Measurements from ENCODE around the gene TK2.

TK2 gene

GRCh38 chr16:66524601-66525164 is 25.2 kb downstream of the TK2 start:
- Histone ChIP-seq H3K27ac (ENCODE audit: low read length) (peak overlapping the region; percentile 92), H3K4me2 (ENCODE audit: low read depth, low read length) (peak overlapping the region; percentile 52), H3K27me3 (replicated peaks; ENCODE audit: insufficient read depth, low read length) (no peaks in the 10 kb centered on the region), H3K9me3 (replicated peaks; ENCODE audit: insufficient read depth, low read length) (no peaks in the 10 kb centered on the region), H3K4me3 (ENCODE audit: low read length) (no peak overlapping the region; the same call in 1 of the 2 replicates), H2AFZ (ENCODE audit: low read length) (no peak overlapping the region), H3K9ac (ENCODE audit: low read length) (peak overlapping the region; percentile 66), H3K9me2 (replicated peaks; ENCODE audit: insufficient read depth, low read length) (no peaks in the 10 kb centered on the region), H3K36me3 (replicated peaks; ENCODE audit: insufficient read depth, low read length) (no peaks in the 10 kb centered on the region), H3K4me1 (ENCODE audit: low read length) (peaks cover 69% of the 10 kb centered on the region), H4K20me1 (ENCODE audit: insufficient read depth, low read length) (no peaks in the 10 kb centered on the region), H3K79me2 (ENCODE audit: low read length) (peaks cover 13% of the 10 kb centered on the region), H3F3A (ENCODE audit: insufficient read depth, low read length) (peaks cover 54% of the 10 kb centered on the region)
- DNase-seq: peak; percentile 90
- TF ChIP-seq EZH2phosphoT487 (IDR thresholded peaks at IDR 0.05; ENCODE audit: low read length): no peak
- TF ChIP-seq EZH2 (optimal IDR thresholded peaks at IDR 0.05; ENCODE audit: low read depth, low read length): no peak
- TF ChIP-seq, protein P1, sequence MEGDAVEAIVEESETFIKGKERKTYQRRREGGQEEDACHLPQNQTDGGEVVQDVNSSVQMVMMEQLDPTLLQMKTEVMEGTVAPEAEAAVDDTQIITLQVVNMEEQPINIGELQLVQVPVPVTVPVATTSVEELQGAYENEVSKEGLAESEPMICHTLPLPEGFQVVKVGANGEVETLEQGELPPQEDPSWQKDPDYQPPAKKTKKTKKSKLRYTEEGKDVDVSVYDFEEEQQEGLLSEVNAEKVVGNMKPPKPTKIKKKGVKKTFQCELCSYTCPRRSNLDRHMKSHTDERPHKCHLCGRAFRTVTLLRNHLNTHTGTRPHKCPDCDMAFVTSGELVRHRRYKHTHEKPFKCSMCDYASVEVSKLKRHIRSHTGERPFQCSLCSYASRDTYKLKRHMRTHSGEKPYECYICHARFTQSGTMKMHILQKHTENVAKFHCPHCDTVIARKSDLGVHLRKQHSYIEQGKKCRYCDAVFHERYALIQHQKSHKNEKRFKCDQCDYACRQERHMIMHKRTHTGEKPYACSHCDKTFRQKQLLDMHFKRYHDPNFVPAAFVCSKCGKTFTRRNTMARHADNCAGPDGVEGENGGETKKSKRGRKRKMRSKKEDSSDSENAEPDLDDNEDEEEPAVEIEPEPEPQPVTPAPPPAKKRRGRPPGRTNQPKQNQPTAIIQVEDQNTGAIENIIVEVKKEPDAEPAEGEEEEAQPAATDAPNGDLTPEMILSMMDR (IDR thresholded peaks at IDR 0.05; ENCODE audit: low read length): peak; percentile 47

GRCh38 chr16:66523861-66524354 is 26.0 kb downstream of the TK2 start:
- H3K27me3 ChIP-seq (replicated peaks; ENCODE audit: insufficient read depth, low read length): no peaks in the 10 kb centered on the region
- H3K4me1 ChIP-seq (ENCODE audit: low read length): peaks cover 72% of the 10 kb centered on the region
- peaks cover 54% of the 10 kb centered on the region for H3F3A ChIP-seq (ENCODE audit: insufficient read depth, low read length)
- H2AFZ ChIP-seq (ENCODE audit: low read length): no peak overlapping the region
- H3K27ac ChIP-seq (ENCODE audit: low read length): peak overlapping the region; percentile 92
- no peaks in the 10 kb centered on the region for H3K9me3 ChIP-seq (replicated peaks; ENCODE audit: insufficient read depth, low read length)
- H3K9ac ChIP-seq (ENCODE audit: low read length): peak overlapping the region; percentile 66
- DNase-seq: peak; percentile 90
- H3K79me2 ChIP-seq (ENCODE audit: low read length): peaks cover 17% of the 10 kb centered on the region
- no peaks in the 10 kb centered on the region for H3K36me3 ChIP-seq (replicated peaks; ENCODE audit: insufficient read depth, low read length)
- TF ChIP-seq EZH2 (optimal IDR thresholded peaks at IDR 0.05; ENCODE audit: low read depth, low read length): no peak
- no peak for TF ChIP-seq EZH2phosphoT487 (IDR thresholded peaks at IDR 0.05; ENCODE audit: low read length)
- TF ChIP-seq, protein P1 (IDR thresholded peaks at IDR 0.05; ENCODE audit: low read length): no peak
- peak overlapping the region; percentile 77; the same call in 1 of the 2 replicates for H3K4me2 ChIP-seq (ENCODE audit: low read depth, low read length)
- H3K9me2 ChIP-seq (replicated peaks; ENCODE audit: insufficient read depth, low read length): no peaks in the 10 kb centered on the region
- H3K4me3 ChIP-seq (ENCODE audit: low read length): no peak overlapping the region
- H4K20me1 ChIP-seq (ENCODE audit: insufficient read depth, low read length): no peaks in the 10 kb centered on the region

GRCh38 chr16:66522816-66523590 is 26.9 kb downstream of the TK2 start:
- Histone ChIP-seq H2AFZ (ENCODE audit: low read length) (no peak overlapping the region), H3K79me2 (ENCODE audit: low read length) (peaks cover 23% of the 10 kb centered on the region), H3K9me2 (replicated peaks; ENCODE audit: insufficient read depth, low read length) (no peaks in the 10 kb centered on the region), H4K20me1 (ENCODE audit: insufficient read depth, low read length) (no peaks in the 10 kb centered on the region), H3K36me3 (replicated peaks; ENCODE audit: insufficient read depth, low read length) (no peaks in the 10 kb centered on the region), H3F3A (ENCODE audit: insufficient read depth, low read length) (peaks cover 57% of the 10 kb centered on the region), H3K9ac (ENCODE audit: low read length) (peak overlapping the region; percentile 66), H3K4me2 (ENCODE audit: low read depth, low read length) (peak overlapping the region; percentile 77), H3K27me3 (replicated peaks; ENCODE audit: insufficient read depth, low read length) (no peaks in the 10 kb centered on the region), H3K9me3 (replicated peaks; ENCODE audit: insufficient read depth, low read length) (no peaks in the 10 kb centered on the region), H3K4me1 (ENCODE audit: low read length) (peaks cover 75% of the 10 kb centered on the region), H3K27ac (ENCODE audit: low read length) (peak overlapping the region; percentile 92), H3K4me3 (ENCODE audit: low read length) (no peak overlapping the region)
- DNase-seq: no peak
- TF ChIP-seq EZH2 (optimal IDR thresholded peaks at IDR 0.05; ENCODE audit: low read depth, low read length) (no peak), EZH2phosphoT487 (IDR thresholded peaks at IDR 0.05; ENCODE audit: low read length) (no peak)
- TF ChIP-seq, protein P1 (IDR thresholded peaks at IDR 0.05; ENCODE audit: low read length): no peak

All from MM.1S (cell line).